Measurements from ENCODE around the gene MAST4. TPM values are rescaled to one million over a fixed set of nuclear protein-coding genes. Genes with fewer than 3 reads are reported as not detected.

The MAST4 gene
- total and polyA plus RNA-seq, 2 donors (not counting 1 experiment from before 2014, with no cell fraction given), result 7.0 to 15.2 TPM

GRCh38 chr5:67102708-67103107 lies 506.5 kb downstream of the MAST4 start:
- Histone ChIP-seq H3K36me3 (ENCODE audit: control insufficient read depth, insufficient read depth, low read length) (peaks cover 2% of the 10 kb centered on the region), H4K20me1 (ENCODE audit: control insufficient read depth, extremely low read depth, insufficient read depth, low read length) (no peaks in the 10 kb centered on the region), H3K4me3 (replicated peaks in 1 of 4; ENCODE audit: control extremely low read depth in 1 of 4, insufficient read depth in 1 of 4, low read depth in 3 of 4, low read length in 4 of 4) (no peak overlapping the region), H3K79me2 (ENCODE audit: control insufficient read depth, insufficient read depth, low read length) (no peaks in the 10 kb centered on the region), H2AFZ (ENCODE audit: low read length) (no peak overlapping the region), H3K27me3 (ENCODE audit: control insufficient read depth, insufficient read depth, low read length) (no peaks in the 10 kb centered on the region), H3K9ac (ENCODE audit: insufficient read depth, low read length) (no peak overlapping the region), H3K27ac (ENCODE audit: insufficient read depth, low read length) (no peak overlapping the region), H3K4me2 (ENCODE audit: extremely low read depth, insufficient read depth, low read length) (no peak overlapping the region), H3K9me3 (ENCODE audit: control insufficient read depth, insufficient read depth, low read depth, low read length) (no peaks in the 10 kb centered on the region), H3K4me1 (ENCODE audit: control insufficient read depth, extremely low read depth, insufficient read depth, low read length) (no peaks in the 10 kb centered on the region)
- no peak for DNase-seq (ENCODE audit: low read depth in 2 of 2)
- TF ChIP-seq EZH2 (IDR thresholded peaks at IDR 0.05; ENCODE audit: low read length, missing control alignments), result no peak
- no peak for TF ChIP-seq CTCF (conservative IDR thresholded peaks at IDR 0.05 in 1 of 2, IDR thresholded peaks at IDR 0.05 in 1 of 2; ENCODE audit: low read depth in 1 of 2, low read length in 2 of 2)

GRCh38 chr5:67104859-67105258 lies 508.7 kb downstream of the MAST4 start:
- H3K4me1 ChIP-seq (ENCODE audit: control insufficient read depth, extremely low read depth, insufficient read depth, low read length), result no peaks in the 10 kb centered on the region
- H2AFZ ChIP-seq (ENCODE audit: low read length), result no peak overlapping the region
- no peaks in the 10 kb centered on the region for H3K27me3 ChIP-seq (ENCODE audit: control insufficient read depth, insufficient read depth, low read length)
- H3K27ac ChIP-seq (ENCODE audit: insufficient read depth, low read length), result no peak overlapping the region
- no peak for DNase-seq (ENCODE audit: low read depth in 2 of 2)
- H3K4me3 ChIP-seq (replicated peaks in 1 of 4; ENCODE audit: control extremely low read depth in 1 of 4, insufficient read depth in 1 of 4, low read depth in 3 of 4, low read length in 4 of 4), result no peak overlapping the region
- H3K9me3 ChIP-seq (ENCODE audit: control insufficient read depth, insufficient read depth, low read depth, low read length), result no peaks in the 10 kb centered on the region
- no peaks in the 10 kb centered on the region for H3K79me2 ChIP-seq (ENCODE audit: control insufficient read depth, insufficient read depth, low read length)
- TF ChIP-seq CTCF (conservative IDR thresholded peaks at IDR 0.05 in 1 of 2, IDR thresholded peaks at IDR 0.05 in 1 of 2; ENCODE audit: low read depth in 1 of 2, low read length in 2 of 2), result no peak
- peaks cover 2% of the 10 kb centered on the region for H3K36me3 ChIP-seq (ENCODE audit: control insufficient read depth, insufficient read depth, low read length)
- no peaks in the 10 kb centered on the region for H4K20me1 ChIP-seq (ENCODE audit: control insufficient read depth, extremely low read depth, insufficient read depth, low read length)
- no peak overlapping the region for H3K9ac ChIP-seq (ENCODE audit: insufficient read depth, low read length)
- no peak overlapping the region for H3K4me2 ChIP-seq (ENCODE audit: extremely low read depth, insufficient read depth, low read length)

GRCh38 chr5:67105270-67105669 lies 509.1 kb downstream of the MAST4 start:
- H3K79me2 ChIP-seq (ENCODE audit: control insufficient read depth, insufficient read depth, low read length), result no peaks in the 10 kb centered on the region
- no peaks in the 10 kb centered on the region for H4K20me1 ChIP-seq (ENCODE audit: control insufficient read depth, extremely low read depth, insufficient read depth, low read length)
- no peak overlapping the region for H3K27ac ChIP-seq (ENCODE audit: insufficient read depth, low read length)
- no peak overlapping the region for H3K9ac ChIP-seq (ENCODE audit: insufficient read depth, low read length)
- TF ChIP-seq CTCF (conservative IDR thresholded peaks at IDR 0.05 in 1 of 2, IDR thresholded peaks at IDR 0.05 in 1 of 2; ENCODE audit: low read depth in 1 of 2, low read length in 2 of 2) (no peak), EZH2 (IDR thresholded peaks at IDR 0.05; ENCODE audit: low read length, missing control alignments) (no peak)
- no peaks in the 10 kb centered on the region for H3K4me1 ChIP-seq (ENCODE audit: control insufficient read depth, extremely low read depth, insufficient read depth, low read length)
- peaks cover 2% of the 10 kb centered on the region for H3K36me3 ChIP-seq (ENCODE audit: control insufficient read depth, insufficient read depth, low read length)
- H3K4me2 ChIP-seq (ENCODE audit: extremely low read depth, insufficient read depth, low read length), result no peak overlapping the region
- H3K27me3 ChIP-seq (ENCODE audit: control insufficient read depth, insufficient read depth, low read length), result no peaks in the 10 kb centered on the region
- no peaks in the 10 kb centered on the region for H3K9me3 ChIP-seq (ENCODE audit: control insufficient read depth, insufficient read depth, low read depth, low read length)
- no peak for DNase-seq (ENCODE audit: low read depth in 2 of 2)
- no peak overlapping the region for H2AFZ ChIP-seq (ENCODE audit: low read length)
- no peak overlapping the region for H3K4me3 ChIP-seq (replicated peaks in 1 of 4; ENCODE audit: control extremely low read depth in 1 of 4, insufficient read depth in 1 of 4, low read depth in 3 of 4, low read length in 4 of 4)

Measured in fibroblast of lung (primary cell).